ENCODE results near the gene ABL2. TPM values are rescaled to one million over a fixed set of nuclear protein-coding genes. Genes with fewer than 3 reads are reported as not detected.
"Not testable (repeated sequence)": the region's sequence is repeated elsewhere in the genome, so short reads cannot be mapped to it uniquely, and the experiment has no call there.

ABL2 gene
- total and polyA plus RNA-seq, 4 donors = 11.4 to 22.9 (median 12.6) TPM

- no peaks in the 10 kb centered on the region for H3K36me3 ChIP-seq (ENCODE audit: control insufficient read depth, insufficient read depth, low read length)
- no peaks in the 10 kb centered on the region for H3K27me3 ChIP-seq (ENCODE audit: control insufficient read depth, insufficient read depth, low read length)
- DNase-seq (ENCODE audit: low read depth in 4 of 6, low spot score in 6 of 6) = no peak
- H3K9me3 ChIP-seq (ENCODE audit: control insufficient read depth, insufficient read depth, low read length) = peaks cover 6% of the 10 kb centered on the region
- no peak overlapping the region for H3K27ac ChIP-seq (ENCODE audit: low read depth, low read length)
- 98% methylated on average over 3 of the region's 3 CpGs for WGBS (ENCODE audit: insufficient coverage)
- H3K4me3 ChIP-seq (ENCODE audit: low read depth, low read length) = no peak overlapping the region
- no peaks in the 10 kb centered on the region for H3K4me1 ChIP-seq (ENCODE audit: control insufficient read depth, insufficient read depth, low read length)
Measured at GRCh38 chr1:179145521-179145920, 84.0 kb downstream of the ABL2 start.

- no peak for DNase-seq (ENCODE audit: low read depth in 4 of 6, low spot score in 6 of 6)
- Histone ChIP-seq H3K27ac (ENCODE audit: low read depth, low read length) (no peak overlapping the region), H3K27me3 (ENCODE audit: control insufficient read depth, insufficient read depth, low read length) (no peaks in the 10 kb centered on the region), H3K36me3 (ENCODE audit: control insufficient read depth, insufficient read depth, low read length) (no peaks in the 10 kb centered on the region), H3K4me3 (ENCODE audit: low read depth, low read length) (no peak overlapping the region), H3K4me1 (ENCODE audit: control insufficient read depth, insufficient read depth, low read length) (no peaks in the 10 kb centered on the region), H3K9me3 (ENCODE audit: control insufficient read depth, insufficient read depth, low read length) (peaks cover 3% of the 10 kb centered on the region)
- no CpG with 5 or more reads among the region's 1 CpG for WGBS (ENCODE audit: insufficient coverage)
Measured at GRCh38 chr1:179144626-179145025, 84.9 kb downstream of the ABL2 start.

- WGBS (ENCODE audit: insufficient coverage) = no CpG with 5 or more reads among the region's 3 CpGs
- Histone ChIP-seq H3K4me1 (ENCODE audit: control insufficient read depth, insufficient read depth, low read length) (no peaks in the 10 kb centered on the region), H3K36me3 (ENCODE audit: control insufficient read depth, insufficient read depth, low read length) (no peaks in the 10 kb centered on the region), H3K4me3 (ENCODE audit: low read depth, low read length) (no peak overlapping the region), H3K9me3 (ENCODE audit: control insufficient read depth, insufficient read depth, low read length) (no peaks in the 10 kb centered on the region), H3K27me3 (ENCODE audit: control insufficient read depth, insufficient read depth, low read length) (no peaks in the 10 kb centered on the region), H3K27ac (ENCODE audit: low read depth, low read length) (no peak overlapping the region)
- no peak for DNase-seq (ENCODE audit: low read depth in 4 of 6, low spot score in 6 of 6)
Measured at GRCh38 chr1:179143322-179143721, 86.2 kb downstream of the ABL2 start.

GRCh38 chr1:179142889-179143299, 86.6 kb downstream of the ABL2 start:
- Histone ChIP-seq H3K9me3 (ENCODE audit: control insufficient read depth, insufficient read depth, low read length) (no peaks in the 10 kb centered on the region), H3K36me3 (ENCODE audit: control insufficient read depth, insufficient read depth, low read length) (no peaks in the 10 kb centered on the region), H3K4me1 (ENCODE audit: control insufficient read depth, insufficient read depth, low read length) (peaks cover 3% of the 10 kb centered on the region), H3K27me3 (ENCODE audit: control insufficient read depth, insufficient read depth, low read length) (no peaks in the 10 kb centered on the region), H3K4me3 (ENCODE audit: low read depth, low read length) (no peak overlapping the region), H3K27ac (ENCODE audit: low read depth, low read length) (no peak overlapping the region)
- no CpG with 5 or more reads among the region's 2 CpGs for WGBS (ENCODE audit: insufficient coverage)
- DNase-seq (ENCODE audit: low read depth in 4 of 6, low spot score in 6 of 6) = no peak

- no peak overlapping the region for H3K27ac ChIP-seq (ENCODE audit: low read depth, low read length)
Measured at GRCh38 chr1:179141592-179142251, 87.8 kb downstream of the ABL2 start.

GRCh38 chr1:179138755-179139154, 90.7 kb downstream of the ABL2 start:
- H3K27ac ChIP-seq (ENCODE audit: low read depth, low read length); H3K4me3 ChIP-seq (ENCODE audit: low read depth, low read length); H3K9me3 ChIP-seq (ENCODE audit: control insufficient read depth, insufficient read depth, low read length); DNase-seq (ENCODE audit: low read depth in 4 of 6, low spot score in 6 of 6); H3K36me3 ChIP-seq (ENCODE audit: control insufficient read depth, insufficient read depth, low read length); H3K27me3 ChIP-seq (ENCODE audit: control insufficient read depth, insufficient read depth, low read length); H3K4me1 ChIP-seq (ENCODE audit: control insufficient read depth, insufficient read depth, low read length): not testable (repeated sequence)
- 96% methylated on average over 20 of the region's 21 CpGs for WGBS (ENCODE audit: insufficient coverage)

More at GRCh38 chr1:179141592-179142251, 87.8 kb downstream of the ABL2 start:
- H3K9me3 ChIP-seq (ENCODE audit: control insufficient read depth, insufficient read depth, low read length) = no peaks in the 10 kb centered on the region
- DNase-seq (ENCODE audit: low read depth in 4 of 6, low spot score in 6 of 6) = no peak
- H3K4me1 ChIP-seq (ENCODE audit: control insufficient read depth, insufficient read depth, low read length) = peaks cover 6% of the 10 kb centered on the region
- no peaks in the 10 kb centered on the region for H3K27me3 ChIP-seq (ENCODE audit: control insufficient read depth, insufficient read depth, low read length)
- H3K36me3 ChIP-seq (ENCODE audit: control insufficient read depth, insufficient read depth, low read length) = no peaks in the 10 kb centered on the region
- 51% methylated on average over 2 of the region's 4 CpGs for WGBS (ENCODE audit: insufficient coverage)
- no peak overlapping the region for H3K4me3 ChIP-seq (ENCODE audit: low read depth, low read length)

GRCh38 chr1:179137617-179138255, 91.7 kb downstream of the ABL2 start:
- Histone ChIP-seq H3K9me3 (ENCODE audit: control insufficient read depth, insufficient read depth, low read length) (no peaks in the 10 kb centered on the region), H3K27ac (ENCODE audit: low read depth, low read length) (no peak overlapping the region), H3K27me3 (ENCODE audit: control insufficient read depth, insufficient read depth, low read length) (no peaks in the 10 kb centered on the region), H3K4me1 (ENCODE audit: control insufficient read depth, insufficient read depth, low read length) (peaks cover 6% of the 10 kb centered on the region), H3K4me3 (ENCODE audit: low read depth, low read length) (no peak overlapping the region), H3K36me3 (ENCODE audit: control insufficient read depth, insufficient read depth, low read length) (no peaks in the 10 kb centered on the region)
- peak in 1 of 6 donors; percentile 28 for DNase-seq (ENCODE audit: low read depth in 4 of 6, low spot score in 6 of 6)
- WGBS (ENCODE audit: insufficient coverage) = 81% methylated on average over 4 of the region's 5 CpGs

- WGBS (ENCODE audit: insufficient coverage) = no CpG with 5 or more reads among the region's 28 CpGs
- H3K27me3 ChIP-seq (ENCODE audit: control insufficient read depth, insufficient read depth, low read length) = not testable (repeated sequence)
Measured at GRCh38 chr1:179135707-179136106, 93.8 kb downstream of the ABL2 start.

GRCh38 chr1:179135168-179135567, 94.3 kb downstream of the ABL2 start:
- WGBS (ENCODE audit: insufficient coverage) = 92% methylated on average over 2 of the region's 27 CpGs
- DNase-seq (ENCODE audit: low read depth in 4 of 6, low spot score in 6 of 6); H3K27ac ChIP-seq (ENCODE audit: low read depth, low read length): not testable (repeated sequence)

More at GRCh38 chr1:179135707-179136106, 93.8 kb downstream of the ABL2 start:
- H3K9me3 ChIP-seq (ENCODE audit: control insufficient read depth, insufficient read depth, low read length); DNase-seq (ENCODE audit: low read depth in 4 of 6, low spot score in 6 of 6); H3K4me1 ChIP-seq (ENCODE audit: control insufficient read depth, insufficient read depth, low read length); H3K4me3 ChIP-seq (ENCODE audit: low read depth, low read length); H3K27ac ChIP-seq (ENCODE audit: low read depth, low read length); H3K36me3 ChIP-seq (ENCODE audit: control insufficient read depth, insufficient read depth, low read length): not testable (repeated sequence)

More at GRCh38 chr1:179135168-179135567, 94.3 kb downstream of the ABL2 start:
- H3K27me3 ChIP-seq (ENCODE audit: control insufficient read depth, insufficient read depth, low read length); H3K4me1 ChIP-seq (ENCODE audit: control insufficient read depth, insufficient read depth, low read length); H3K4me3 ChIP-seq (ENCODE audit: low read depth, low read length); H3K36me3 ChIP-seq (ENCODE audit: control insufficient read depth, insufficient read depth, low read length); H3K9me3 ChIP-seq (ENCODE audit: control insufficient read depth, insufficient read depth, low read length): not testable (repeated sequence)

Measured in spinal cord (tissue), 10 donors.